Trophoblast cell (in vitro differentiated cells and primary cell): ENCODE results near the gene PBX1.

Experiments used
- DNase-seq, 2 donors: peaks; one replicate each; pipeline ENCODE4 v3.0.0-alpha.2; 2016
- H2AFZ ChIP-seq: 2 replicates; pipeline ENCODE4 v1.6.1; 2013; ENCODE audit warnings: low read length, moderate library complexity, mild to moderate bottlenecking; ENCODE audit not compliant: insufficient read depth, poor library complexity
- H2AK5ac ChIP-seq: 2 replicates; pipeline ENCODE4 v1.6.1; 2013; ENCODE audit warnings: mild to moderate bottlenecking, low read length
- H2BK120ac ChIP-seq: 2 replicates; pipeline ENCODE4 v1.6.1; 2013; ENCODE audit warnings: low read length, mild to moderate bottlenecking, moderate library complexity; ENCODE audit not compliant: insufficient read depth, poor library complexity
- H2BK12ac ChIP-seq: 2 replicates; pipeline ENCODE4 v1.6.1; 2013; ENCODE audit warnings: mild to moderate bottlenecking, low read length, moderate library complexity
- H2BK5ac ChIP-seq: 2 replicates; pipeline ENCODE4 v1.6.1; 2013; ENCODE audit warnings: low read length, low read depth, moderate library complexity, mild to moderate bottlenecking; ENCODE audit not compliant: poor library complexity
- H3K14ac ChIP-seq: 2 replicates; pipeline ENCODE4 v1.6.1; 2013; ENCODE audit warnings: mild to moderate bottlenecking, low read length
- H3K18ac ChIP-seq: 2 replicates; pipeline ENCODE4 v1.6.1; 2013; ENCODE audit warnings: mild to moderate bottlenecking, low read length
- H3K23ac ChIP-seq: 2 replicates; pipeline ENCODE4 v1.6.1; 2013; ENCODE audit warnings: low read length
- H3K27ac ChIP-seq: 2 replicates; pipeline ENCODE4 v1.5.1; 2013; ENCODE audit warnings: low read depth, mild to moderate bottlenecking, inconsistent platforms, low read length, moderate library complexity
- H3K27me3 ChIP-seq: 2 replicates; pipeline ENCODE4 v1.6.1; 2013; ENCODE audit warnings: inconsistent platforms, mild to moderate bottlenecking, low read length, moderate library complexity; ENCODE audit not compliant: insufficient read depth
- H3K36me3 ChIP-seq, 2 experiments: 1 replicate in 1 of 2; 2 replicates in 1 of 2; pipeline ENCODE4 v1.6.1; 2013; ENCODE audit warnings: low read length in 2 of 2, mild to moderate bottlenecking in 2 of 2, moderate library complexity in 1 of 2; ENCODE audit not compliant: insufficient read depth in 2 of 2, control insufficient read depth in 1 of 2
- H3K4ac ChIP-seq: 2 replicates; pipeline ENCODE4 v1.6.1; 2013; ENCODE audit warnings: low read depth, mild to moderate bottlenecking, low read length, moderate library complexity
- H3K4me1 ChIP-seq, 2 experiments: 1 replicate in 1 of 2; 2 replicates in 1 of 2; pipeline ENCODE4 v1.6.1; 2013; ENCODE audit warnings: low read length in 2 of 2, mild to moderate bottlenecking in 2 of 2, moderate library complexity in 1 of 2; ENCODE audit not compliant: insufficient read depth in 2 of 2, control insufficient read depth in 1 of 2
- H3K4me2 ChIP-seq: 2 replicates; pipeline ENCODE4 v1.6.1; 2013; ENCODE audit warnings: inconsistent platforms, mild to moderate bottlenecking, low read length, moderate library complexity
- H3K4me3 ChIP-seq: 2 replicates; pipeline ENCODE4 v1.5.1; 2013; ENCODE audit warnings: mild to moderate bottlenecking, low read depth, low read length, inconsistent platforms
- H3K79me1 ChIP-seq: one replicate; pipeline ENCODE4 v1.6.1; 2013; ENCODE audit warnings: low read length
- H3K79me2 ChIP-seq: 2 replicates; pipeline ENCODE4 v1.6.1; 2013; ENCODE audit warnings: low read length, mild to moderate bottlenecking; ENCODE audit not compliant: control insufficient read depth, insufficient read depth, poor library complexity
- H3K9ac ChIP-seq: 2 replicates; pipeline ENCODE4 v1.6.1; 2013; ENCODE audit warnings: mild to moderate bottlenecking, low read length
- H3K9me3 ChIP-seq: 2 replicates; pipeline ENCODE4 v1.6.1; 2013; ENCODE audit warnings: low read depth, mild to moderate bottlenecking, control low read depth, inconsistent platforms, low read length; ENCODE audit not compliant: insufficient read depth
- H4K12ac ChIP-seq: 2 replicates; pipeline ENCODE4 v1.6.1; 2013; ENCODE audit warnings: low read depth, mild to moderate bottlenecking, low read length, moderate library complexity
- H4K8ac ChIP-seq: 2 replicates; pipeline ENCODE4 v1.6.1; 2013; ENCODE audit warnings: low read depth, mild to moderate bottlenecking, low read length, moderate library complexity
- H4K91ac ChIP-seq: one replicate; pipeline ENCODE4 v1.6.1; 2013; ENCODE audit warnings: low read depth, mild to moderate bottlenecking, low read length, moderate library complexity
- WGBS: extraction: QIAGEN DNeasy Blood & Tissue Kit; methylation state at CpG from one replicate; pipeline ENCODE4 v1.1.7; 2013; ENCODE audit warnings: missing lambda C conversion rate; ENCODE audit not compliant: insufficient read length, insufficient coverage; ENCODE audit errors: extremely low coverage; 5-methylcytosine and 5-hydroxymethylcytosine counted together

The PBX1 gene

DNA sequence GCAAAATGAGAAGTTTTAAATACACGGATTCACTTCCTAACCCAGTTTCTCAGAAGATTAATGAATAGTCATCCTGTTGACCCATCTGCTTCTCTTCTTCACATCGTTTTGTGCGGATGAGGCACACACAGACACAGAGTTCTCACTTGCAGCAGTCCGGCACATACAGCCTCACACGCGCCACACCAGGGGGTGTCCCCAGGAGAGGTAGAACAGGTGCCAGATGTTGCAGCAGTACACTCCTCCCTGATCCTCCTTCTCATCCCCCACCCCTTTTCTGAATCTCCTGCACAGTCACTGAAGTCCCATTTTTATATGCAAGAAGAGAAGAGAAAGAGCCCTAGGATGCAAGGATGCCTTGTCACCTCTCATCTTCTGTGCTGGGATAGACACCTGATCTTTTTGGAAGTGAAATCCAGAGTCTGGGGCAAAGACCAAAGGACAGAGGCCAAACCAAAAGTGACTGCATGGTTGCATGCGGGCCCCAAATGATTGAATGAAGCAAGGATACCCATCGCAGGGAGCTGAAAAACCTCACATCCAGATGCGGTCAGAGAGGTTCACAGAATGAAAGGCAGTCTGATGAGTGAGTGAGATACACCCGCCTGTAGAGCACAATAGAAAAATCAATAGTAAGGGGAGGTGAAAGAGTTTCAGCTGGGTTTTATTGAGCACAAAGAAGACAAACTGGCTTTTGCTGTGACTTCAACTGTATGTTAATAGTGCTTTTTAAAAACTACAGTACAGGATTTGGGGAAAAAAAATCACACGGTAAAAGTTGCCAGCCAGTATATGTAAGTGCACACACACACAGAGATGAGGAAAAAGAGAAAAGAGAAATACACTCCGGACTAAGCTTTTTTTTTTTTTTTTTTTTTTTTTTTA, 28.9 kb downstream of the PBX1 start:
- Histone ChIP-seq H2BK12ac (no peak overlapping the region), H3K4me2 (no peak overlapping the region), H2AFZ (no peak overlapping the region), H3K4ac (no peak overlapping the region), H3K27me3 (no peaks in the 10 kb centered on the region), H4K8ac (no peak overlapping the region), H4K12ac (no peak overlapping the region), H3K18ac (peak overlapping the region; percentile 1), H3K14ac (no peak overlapping the region), H3K4me1 (peaks cover 22 to 37% of the 10 kb centered on the region in 2 experiments), H2BK5ac (no peak overlapping the region), H4K91ac (no peak overlapping the region), H3K36me3 (peaks cover 2 to 8% of the 10 kb centered on the region in 2 experiments), H3K9ac (no peak overlapping the region), H3K23ac (no peak overlapping the region), H2BK120ac (no peak overlapping the region), H3K4me3 (no peak overlapping the region), H2AK5ac (no peak overlapping the region), H3K9me3 (no peaks in the 10 kb centered on the region), H3K27ac (peak overlapping the region; percentile 49), H3K79me1 (peaks cover 24% of the 10 kb centered on the region), H3K79me2 (peaks cover 11% of the 10 kb centered on the region)
- WGBS: no CpG with 5 or more reads among the region's 12 CpGs
- no peak for DNase-seq

- no peaks in the 10 kb centered on the region for H3K9me3 ChIP-seq
- peaks cover 2 to 8% of the 10 kb centered on the region in 2 experiments for H3K36me3 ChIP-seq
- no peak overlapping the region for H3K9ac ChIP-seq
- no peak for DNase-seq
- WGBS: no CpG with 5 or more reads among the region's 17 CpGs
- H4K91ac ChIP-seq: peak overlapping the region; percentile 82
- H3K18ac ChIP-seq: peak overlapping the region; percentile 37
- no peak overlapping the region for H2AFZ ChIP-seq
- H4K12ac ChIP-seq: no peak overlapping the region
- H3K23ac ChIP-seq: no peak overlapping the region
- H3K4me3 ChIP-seq: no peak overlapping the region
- H2BK12ac ChIP-seq: no peak overlapping the region
- H3K4ac ChIP-seq: no peak overlapping the region
- H3K79me1 ChIP-seq: peaks cover 25% of the 10 kb centered on the region
- peak overlapping the region; percentile 92 for H2BK5ac ChIP-seq
- peak overlapping the region; percentile 56 for H2BK120ac ChIP-seq
- H2AK5ac ChIP-seq: no peak overlapping the region
- peak overlapping the region; percentile 46 for H3K14ac ChIP-seq
- H3K4me1 ChIP-seq: peaks cover 22 to 35% of the 10 kb centered on the region in 2 experiments
- peak overlapping the region; percentile 67 for H4K8ac ChIP-seq
- peak overlapping the region; percentile 90 for H3K27ac ChIP-seq
- H3K79me2 ChIP-seq: peaks cover 9% of the 10 kb centered on the region
- no peaks in the 10 kb centered on the region for H3K27me3 ChIP-seq
- H3K4me2 ChIP-seq: peak overlapping the region; percentile 50
These were observed 29.7 kb downstream of the PBX1 start for GRCh38 chr1:164588516-164589341.

- Histone ChIP-seq H3K4me2 (peak overlapping the region; percentile 50), H3K4me3 (no peak overlapping the region), H4K91ac (peak overlapping the region; percentile 17), H3K9ac (no peak overlapping the region), H3K4ac (peak overlapping the region; percentile 39), H3K9me3 (no peaks in the 10 kb centered on the region), H3K79me1 (peaks cover 25% of the 10 kb centered on the region), H4K8ac (no peak overlapping the region), H3K36me3 (peaks cover 5 to 8% of the 10 kb centered on the region in 2 experiments), H3K18ac (no peak overlapping the region), H3K27ac (peak overlapping the region; percentile 90), H2AK5ac (no peak overlapping the region), H3K4me1 (peaks cover 21 to 32% of the 10 kb centered on the region in 2 experiments), H2BK120ac (peak overlapping the region; percentile 84), H4K12ac (no peak overlapping the region), H2BK12ac (peak overlapping the region; percentile 61), H3K27me3 (no peaks in the 10 kb centered on the region), H3K79me2 (peaks cover 11% of the 10 kb centered on the region), H2BK5ac (peak overlapping the region; percentile 37), H2AFZ (no peak overlapping the region), H3K14ac (no peak overlapping the region), H3K23ac (no peak overlapping the region)
- no CpG with 5 or more reads among the region's 3 CpGs for WGBS
- DNase-seq: no peak
These were observed 30.4 kb downstream of the PBX1 start for GRCh38 chr1:164589408-164589807.

GRCh38 chr1:164589961-164590507, 31.1 kb downstream of the PBX1 start:
- Histone ChIP-seq H2AFZ (no peak overlapping the region), H4K91ac (peak overlapping the region; percentile 20), H3K9ac (no peak overlapping the region), H2BK12ac (peak overlapping the region; percentile 63), H3K27me3 (no peaks in the 10 kb centered on the region), H3K4me2 (no peak overlapping the region), H3K79me1 (peaks cover 23% of the 10 kb centered on the region), H3K4ac (peak overlapping the region; percentile 49), H3K4me1 (peaks cover 19 to 29% of the 10 kb centered on the region in 2 experiments), H3K79me2 (peaks cover 9% of the 10 kb centered on the region), H2BK5ac (peak overlapping the region; percentile 34), H2AK5ac (no peak overlapping the region), H4K12ac (no peak overlapping the region), H4K8ac (peak overlapping the region; percentile 22), H3K27ac (peak overlapping the region; percentile 90), H3K23ac (no peak overlapping the region), H3K36me3 (peaks cover 5 to 8% of the 10 kb centered on the region in 2 experiments), H2BK120ac (peak overlapping the region; percentile 44), H3K18ac (peak overlapping the region; percentile 22), H3K14ac (peak overlapping the region; percentile 4), H3K4me3 (no peak overlapping the region), H3K9me3 (no peaks in the 10 kb centered on the region)
- no peak for DNase-seq
- WGBS: no CpG with 5 or more reads among the region's 9 CpGs
